ENCODE results near the gene NKX6-1.

DNA sequence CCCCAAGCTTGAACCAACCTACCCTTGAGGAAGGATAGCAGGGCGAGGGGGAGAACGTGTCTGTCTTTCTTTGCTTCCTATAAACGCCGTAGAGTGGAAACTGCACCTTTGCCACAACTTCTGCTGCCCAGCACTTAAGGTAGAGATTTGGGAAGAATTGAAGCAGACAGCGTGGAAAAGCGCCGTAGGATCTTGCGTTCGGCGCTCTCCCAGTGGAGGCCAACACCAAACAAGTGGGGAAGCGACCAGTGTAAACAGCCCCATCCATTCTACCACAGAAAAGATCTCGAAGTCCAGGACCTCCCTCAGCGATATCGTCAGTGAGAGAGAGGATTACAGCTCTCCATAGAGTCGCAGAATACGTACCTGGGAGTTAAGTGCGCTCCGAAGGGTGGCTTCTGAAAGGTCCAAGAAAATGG, 3.9 kb upstream of the NKX6-1 start:
- TF ChIP-seq, protein P1, sequence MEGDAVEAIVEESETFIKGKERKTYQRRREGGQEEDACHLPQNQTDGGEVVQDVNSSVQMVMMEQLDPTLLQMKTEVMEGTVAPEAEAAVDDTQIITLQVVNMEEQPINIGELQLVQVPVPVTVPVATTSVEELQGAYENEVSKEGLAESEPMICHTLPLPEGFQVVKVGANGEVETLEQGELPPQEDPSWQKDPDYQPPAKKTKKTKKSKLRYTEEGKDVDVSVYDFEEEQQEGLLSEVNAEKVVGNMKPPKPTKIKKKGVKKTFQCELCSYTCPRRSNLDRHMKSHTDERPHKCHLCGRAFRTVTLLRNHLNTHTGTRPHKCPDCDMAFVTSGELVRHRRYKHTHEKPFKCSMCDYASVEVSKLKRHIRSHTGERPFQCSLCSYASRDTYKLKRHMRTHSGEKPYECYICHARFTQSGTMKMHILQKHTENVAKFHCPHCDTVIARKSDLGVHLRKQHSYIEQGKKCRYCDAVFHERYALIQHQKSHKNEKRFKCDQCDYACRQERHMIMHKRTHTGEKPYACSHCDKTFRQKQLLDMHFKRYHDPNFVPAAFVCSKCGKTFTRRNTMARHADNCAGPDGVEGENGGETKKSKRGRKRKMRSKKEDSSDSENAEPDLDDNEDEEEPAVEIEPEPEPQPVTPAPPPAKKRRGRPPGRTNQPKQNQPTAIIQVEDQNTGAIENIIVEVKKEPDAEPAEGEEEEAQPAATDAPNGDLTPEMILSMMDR (conservative IDR thresholded peaks at IDR 0.05): no peak
- TF ChIP-seq ZFX (IDR thresholded peaks at IDR 0.05): no peak

All from C4-2B (cell line).